ENCODE measurements around the gene EME2. TPM values are rescaled to one million over a fixed set of nuclear protein-coding genes. Genes with fewer than 3 reads are reported as not detected.

The EME2 gene
- total and polyA plus RNA-seq, 2 experiments from 2014 or later, result 4.1 to 15.0 TPM

DNA sequence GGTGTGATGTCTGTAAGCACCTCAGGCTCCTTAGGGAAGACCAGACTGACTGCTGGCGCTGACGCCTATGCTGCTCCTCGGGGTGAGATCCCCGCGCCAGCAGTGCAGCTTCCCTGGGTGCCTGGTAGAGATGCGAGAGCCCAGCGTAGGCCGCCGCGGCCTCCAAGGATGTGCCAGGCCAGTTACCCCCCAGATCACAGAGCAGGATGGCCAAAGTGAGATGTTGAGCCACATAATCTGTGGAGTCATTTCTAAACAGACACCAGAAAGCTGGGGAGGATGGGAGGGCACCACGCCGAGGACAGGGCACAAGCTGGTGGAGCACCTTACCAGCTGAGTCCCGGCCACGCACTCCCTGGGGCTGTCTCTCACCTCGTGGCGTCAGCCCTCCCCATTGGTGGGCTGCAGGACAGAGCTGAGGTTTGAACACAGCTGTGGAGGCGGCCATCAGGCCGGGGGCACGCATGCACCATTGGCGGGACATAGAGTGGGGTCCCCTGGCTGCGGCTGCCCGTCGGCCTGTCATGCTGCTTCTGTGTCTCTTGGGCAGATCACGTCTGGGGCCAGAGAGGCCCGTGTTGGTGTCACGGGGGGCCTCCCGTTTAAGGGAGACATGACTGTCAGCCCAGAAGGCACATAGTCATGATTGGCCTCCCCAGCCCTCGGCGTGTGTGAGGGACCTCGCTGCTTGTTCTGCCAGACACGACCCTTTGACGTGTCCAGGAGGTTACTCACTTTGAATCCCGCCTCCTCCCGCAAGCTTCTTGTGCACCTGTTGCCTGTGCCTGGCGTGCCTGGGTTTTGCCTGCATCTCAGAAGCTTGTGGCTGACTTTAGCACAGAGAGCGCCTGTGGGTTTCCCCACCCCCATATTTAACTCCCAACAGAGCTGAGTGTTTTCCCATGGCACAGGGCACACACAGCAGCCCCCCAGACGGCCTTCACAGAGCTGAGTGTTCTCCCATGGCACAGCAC lies 44.7 kb upstream of the EME2 start:
- DNase-seq (ENCODE audit: low spot score), result no peak
- Mint-ChIP-seq H3K27ac (no peak overlapping the region), H3K36me3 (ENCODE audit: low read depth) (peaks cover 19% of the 10 kb centered on the region; the same call in 2 of the 3 replicates), H3K4me1 (no peaks in the 10 kb centered on the region; the same call in 2 of the 3 replicates), H3K27me3 (ENCODE audit: insufficient read depth, low read depth, poor library complexity) (peaks cover 4% of the 10 kb centered on the region), H3K4me3 (no peak overlapping the region), H3K9me3 (no peaks in the 10 kb centered on the region)
- H3F3A ChIP-seq (replicated peaks; ENCODE audit: low read depth), result no peaks in the 10 kb centered on the region
- no peaks in the 10 kb centered on the region for H3K9me2 ChIP-seq (ENCODE audit: insufficient read depth)
- no peak overlapping the region for H3K4me3 ChIP-seq
- H3K27me3 ChIP-seq (ENCODE audit: insufficient read depth), result no peaks in the 10 kb centered on the region
- TF ChIP-seq, protein P1, sequence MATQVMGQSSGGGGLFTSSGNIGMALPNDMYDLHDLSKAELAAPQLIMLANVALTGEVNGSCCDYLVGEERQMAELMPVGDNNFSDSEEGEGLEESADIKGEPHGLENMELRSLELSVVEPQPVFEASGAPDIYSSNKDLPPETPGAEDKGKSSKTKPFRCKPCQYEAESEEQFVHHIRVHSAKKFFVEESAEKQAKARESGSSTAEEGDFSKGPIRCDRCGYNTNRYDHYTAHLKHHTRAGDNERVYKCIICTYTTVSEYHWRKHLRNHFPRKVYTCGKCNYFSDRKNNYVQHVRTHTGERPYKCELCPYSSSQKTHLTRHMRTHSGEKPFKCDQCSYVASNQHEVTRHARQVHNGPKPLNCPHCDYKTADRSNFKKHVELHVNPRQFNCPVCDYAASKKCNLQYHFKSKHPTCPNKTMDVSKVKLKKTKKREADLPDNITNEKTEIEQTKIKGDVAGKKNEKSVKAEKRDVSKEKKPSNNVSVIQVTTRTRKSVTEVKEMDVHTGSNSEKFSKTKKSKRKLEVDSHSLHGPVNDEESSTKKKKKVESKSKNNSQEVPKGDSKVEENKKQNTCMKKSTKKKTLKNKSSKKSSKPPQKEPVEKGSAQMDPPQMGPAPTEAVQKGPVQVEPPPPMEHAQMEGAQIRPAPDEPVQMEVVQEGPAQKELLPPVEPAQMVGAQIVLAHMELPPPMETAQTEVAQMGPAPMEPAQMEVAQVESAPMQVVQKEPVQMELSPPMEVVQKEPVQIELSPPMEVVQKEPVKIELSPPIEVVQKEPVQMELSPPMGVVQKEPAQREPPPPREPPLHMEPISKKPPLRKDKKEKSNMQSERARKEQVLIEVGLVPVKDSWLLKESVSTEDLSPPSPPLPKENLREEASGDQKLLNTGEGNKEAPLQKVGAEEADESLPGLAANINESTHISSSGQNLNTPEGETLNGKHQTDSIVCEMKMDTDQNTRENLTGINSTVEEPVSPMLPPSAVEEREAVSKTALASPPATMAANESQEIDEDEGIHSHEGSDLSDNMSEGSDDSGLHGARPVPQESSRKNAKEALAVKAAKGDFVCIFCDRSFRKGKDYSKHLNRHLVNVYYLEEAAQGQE (IDR thresholded peaks at IDR 0.05; ENCODE audit: unreplicated experiment), result no peak
- TF ChIP-seq ZNF331 (CRISPR knock-in tag; IDR thresholded peaks at IDR 0.05; ENCODE audit: low read depth), result no peak
- no peak for TF ChIP-seq CTCF (conservative IDR thresholded peaks at IDR 0.05; ENCODE audit: low read depth in 2 of 2)
- no peak for TF ChIP-seq POLR2AphosphoS5 (IDR thresholded peaks at IDR 0.05; ENCODE audit: low read depth)
- TF ChIP-seq ZNF114 (CRISPR knock-in tag; IDR thresholded peaks at IDR 0.05), result no peak
- TF ChIP-seq, protein P2, sequence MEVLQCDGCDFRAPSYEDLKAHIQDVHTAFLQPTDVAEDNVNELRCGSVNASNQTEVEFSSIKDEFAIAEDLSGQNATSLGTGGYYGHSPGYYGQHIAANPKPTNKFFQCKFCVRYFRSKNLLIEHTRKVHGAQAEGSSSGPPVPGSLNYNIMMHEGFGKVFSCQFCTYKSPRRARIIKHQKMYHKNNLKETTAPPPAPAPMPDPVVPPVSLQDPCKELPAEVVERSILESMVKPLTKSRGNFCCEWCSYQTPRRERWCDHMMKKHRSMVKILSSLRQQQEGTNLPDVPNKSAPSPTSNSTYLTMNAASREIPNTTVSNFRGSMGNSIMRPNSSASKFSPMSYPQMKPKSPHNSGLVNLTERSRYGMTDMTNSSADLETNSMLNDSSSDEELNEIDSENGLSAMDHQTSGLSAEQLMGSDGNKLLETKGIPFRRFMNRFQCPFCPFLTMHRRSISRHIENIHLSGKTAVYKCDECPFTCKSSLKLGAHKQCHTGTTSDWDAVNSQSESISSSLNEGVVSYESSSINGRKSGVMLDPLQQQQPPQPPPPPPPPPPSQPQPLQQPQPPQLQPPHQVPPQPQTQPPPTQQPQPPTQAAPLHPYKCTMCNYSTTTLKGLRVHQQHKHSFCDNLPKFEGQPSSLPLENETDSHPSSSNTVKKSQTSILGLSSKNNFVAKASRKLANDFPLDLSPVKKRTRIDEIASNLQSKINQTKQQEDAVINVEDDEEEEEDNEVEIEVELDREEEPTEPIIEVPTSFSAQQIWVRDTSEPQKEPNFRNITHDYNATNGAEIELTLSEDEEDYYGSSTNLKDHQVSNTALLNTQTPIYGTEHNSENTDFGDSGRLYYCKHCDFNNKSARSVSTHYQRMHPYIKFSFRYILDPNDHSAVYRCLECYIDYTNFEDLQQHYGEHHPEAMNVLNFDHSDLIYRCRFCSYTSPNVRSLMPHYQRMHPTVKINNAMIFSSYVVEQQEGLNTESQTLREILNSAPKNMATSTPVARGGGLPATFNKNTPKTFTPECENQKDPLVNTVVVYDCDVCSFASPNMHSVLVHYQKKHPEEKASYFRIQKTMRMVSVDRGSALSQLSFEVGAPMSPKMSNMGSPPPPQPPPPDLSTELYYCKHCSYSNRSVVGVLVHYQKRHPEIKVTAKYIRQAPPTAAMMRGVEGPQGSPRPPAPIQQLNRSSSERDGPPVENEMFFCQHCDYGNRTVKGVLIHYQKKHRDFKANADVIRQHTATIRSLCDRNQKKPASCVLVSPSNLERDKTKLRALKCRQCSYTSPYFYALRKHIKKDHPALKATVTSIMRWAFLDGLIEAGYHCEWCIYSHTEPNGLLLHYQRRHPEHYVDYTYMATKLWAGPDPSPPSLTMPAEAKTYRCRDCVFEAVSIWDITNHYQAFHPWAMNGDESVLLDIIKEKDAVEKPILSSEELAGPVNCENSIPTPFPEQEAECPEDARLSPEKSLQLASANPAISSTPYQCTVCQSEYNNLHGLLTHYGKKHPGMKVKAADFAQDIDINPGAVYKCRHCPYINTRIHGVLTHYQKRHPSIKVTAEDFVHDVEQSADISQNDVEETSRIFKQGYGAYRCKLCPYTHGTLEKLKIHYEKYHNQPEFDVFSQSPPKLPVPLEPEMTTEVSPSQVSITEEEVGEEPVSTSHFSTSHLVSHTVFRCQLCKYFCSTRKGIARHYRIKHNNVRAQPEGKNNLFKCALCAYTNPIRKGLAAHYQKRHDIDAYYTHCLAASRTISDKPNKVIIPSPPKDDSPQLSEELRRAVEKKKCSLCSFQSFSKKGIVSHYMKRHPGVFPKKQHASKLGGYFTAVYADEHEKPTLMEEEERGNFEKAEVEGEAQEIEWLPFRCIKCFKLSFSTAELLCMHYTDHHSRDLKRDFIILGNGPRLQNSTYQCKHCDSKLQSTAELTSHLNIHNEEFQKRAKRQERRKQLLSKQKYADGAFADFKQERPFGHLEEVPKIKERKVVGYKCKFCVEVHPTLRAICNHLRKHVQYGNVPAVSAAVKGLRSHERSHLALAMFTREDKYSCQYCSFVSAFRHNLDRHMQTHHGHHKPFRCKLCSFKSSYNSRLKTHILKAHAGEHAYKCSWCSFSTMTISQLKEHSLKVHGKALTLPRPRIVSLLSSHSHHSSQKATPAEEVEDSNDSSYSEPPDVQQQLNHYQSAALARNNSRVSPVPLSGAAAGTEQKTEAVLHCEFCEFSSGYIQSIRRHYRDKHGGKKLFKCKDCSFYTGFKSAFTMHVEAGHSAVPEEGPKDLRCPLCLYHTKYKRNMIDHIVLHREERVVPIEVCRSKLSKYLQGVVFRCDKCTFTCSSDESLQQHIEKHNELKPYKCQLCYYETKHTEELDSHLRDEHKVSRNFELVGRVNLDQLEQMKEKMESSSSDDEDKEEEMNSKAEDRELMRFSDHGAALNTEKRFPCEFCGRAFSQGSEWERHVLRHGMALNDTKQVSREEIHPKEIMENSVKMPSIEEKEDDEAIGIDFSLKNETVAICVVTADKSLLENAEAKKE (CRISPR knock-in tag; IDR thresholded peaks at IDR 0.05), result no peak
- no peak for TF ChIP-seq ETS1 (IDR thresholded peaks at IDR 0.05)
- no peak for TF ChIP-seq STAT1 (IDR thresholded peaks at IDR 0.05; ENCODE audit: unreplicated experiment)
- H3K27ac ChIP-seq (ENCODE audit: low read depth), result no peak overlapping the region
- no peaks in the 10 kb centered on the region; the same call in 1 of the 2 replicates for H3K36me3 ChIP-seq (ENCODE audit: insufficient read depth)
- no peaks in the 10 kb centered on the region for H3K4me1 ChIP-seq (ENCODE audit: insufficient read depth)
- H4K20me1 ChIP-seq (replicated peaks; ENCODE audit: insufficient read depth), result peaks cover 3% of the 10 kb centered on the region; the same call in 1 of the 2 replicates
- no peak overlapping the region for H3K4me2 ChIP-seq
- H2AFZ ChIP-seq, result no peak overlapping the region
- no peaks in the 10 kb centered on the region for H3K79me2 ChIP-seq (replicated peaks; ENCODE audit: insufficient read depth)
- no peak for ATAC-seq

Measured in GM23338 (cell line).